Fibroblast of the aortic adventitia (primary cell): Measurements from ENCODE around the gene ARHGEF25. TPM values are rescaled to one million over a fixed set of nuclear protein-coding genes. Genes with fewer than 3 reads are reported as not detected.

ENCODE experiments used
- DNase-seq: peaks from one replicate; pipeline ENCODE4 v3.0.0-alpha.2; 2010; ENCODE audit warnings: low read depth
- H3K4me3 ChIP-seq: 2 replicates; pipeline ENCODE4 v1.5.1; 2011; ENCODE audit warnings: low read depth, mild to moderate bottlenecking, control low read depth, low read length, moderate library complexity
- CTCF ChIP-seq: IDR thresholded peaks from 2 replicates; pipeline ENCODE4 v1.5.1; 2011; ENCODE audit warnings: mild to moderate bottlenecking, low read length, control low read depth, inconsistent platforms; ENCODE audit not compliant: insufficient read depth
- total RNA-seq: library from RNA; depleted of rRNA; stranded (reverse); fragments of >200 nt; gene quantifications from 2 replicates; pipeline ENCODE4 v1.2.3, GENCODE V29; 2012; ENCODE audit warnings: low replicate concordance

The ARHGEF25 gene
- total RNA-seq, 1 donor: 18.3 TPM

- no peak for TF ChIP-seq CTCF
- H3K4me3 ChIP-seq: no peak overlapping the region
- DNase-seq: no peak
These were observed 8.4 kb downstream of the ARHGEF25 start for GRCh38 chr12:57619434-57620244.

- DNase-seq: no peak
- TF ChIP-seq CTCF: no peak
- no peak overlapping the region for H3K4me3 ChIP-seq
These were observed 9.2 kb downstream of the ARHGEF25 start for GRCh38 chr12:57620245-57620935.

GRCh38 chr12:57620936-57621496 lies 9.8 kb downstream of the ARHGEF25 start:
- peak overlapping the region; percentile 56 for H3K4me3 ChIP-seq
- TF ChIP-seq CTCF: no peak
- no peak for DNase-seq

GRCh38 chr12:57621497-57622292 lies 10.5 kb downstream of the ARHGEF25 start:
- H3K4me3 ChIP-seq: peak overlapping the region; percentile 56
- peak; percentile 34 for DNase-seq
- peak; percentile 94 for TF ChIP-seq CTCF

- H3K4me3 ChIP-seq: no peak overlapping the region
- no peak for DNase-seq
- no peak for TF ChIP-seq CTCF
These were observed 11.3 kb downstream of the ARHGEF25 start for GRCh38 chr12:57622293-57623245.
